Ecto neural progenitor cell (in vitro differentiated cells): ENCODE measurements around the gene VCL.

ENCODE experiments used
- DNase-seq: peaks from one replicate; pipeline ENCODE4 v3.0.0-alpha.2; 2018; ENCODE audit warnings: low spot score

The VCL gene

DNA sequence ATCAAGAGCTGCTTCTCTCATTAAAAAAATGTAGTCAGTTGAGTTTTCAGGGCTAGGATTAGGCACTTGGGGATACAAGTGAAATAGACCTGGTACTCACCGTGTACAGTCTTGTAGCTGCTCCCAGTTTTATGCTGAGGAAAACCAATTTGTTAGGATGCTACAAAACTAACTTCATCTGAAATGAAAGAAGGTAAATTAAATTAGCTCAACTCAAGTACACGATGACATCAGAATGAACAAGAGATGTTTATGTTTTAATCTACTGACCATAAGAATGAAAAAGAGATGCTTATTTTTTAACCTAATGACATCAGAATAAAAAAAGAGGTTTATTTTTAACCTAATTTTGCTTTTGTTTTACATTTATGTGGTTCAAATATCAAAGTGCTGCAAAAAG is 79.0 kb downstream of the VCL start:
- DNase-seq, result no peak

GRCh38 chr10:74077416-74077815 is 79.5 kb downstream of the VCL start:
- DNase-seq, result no peak

DNA sequence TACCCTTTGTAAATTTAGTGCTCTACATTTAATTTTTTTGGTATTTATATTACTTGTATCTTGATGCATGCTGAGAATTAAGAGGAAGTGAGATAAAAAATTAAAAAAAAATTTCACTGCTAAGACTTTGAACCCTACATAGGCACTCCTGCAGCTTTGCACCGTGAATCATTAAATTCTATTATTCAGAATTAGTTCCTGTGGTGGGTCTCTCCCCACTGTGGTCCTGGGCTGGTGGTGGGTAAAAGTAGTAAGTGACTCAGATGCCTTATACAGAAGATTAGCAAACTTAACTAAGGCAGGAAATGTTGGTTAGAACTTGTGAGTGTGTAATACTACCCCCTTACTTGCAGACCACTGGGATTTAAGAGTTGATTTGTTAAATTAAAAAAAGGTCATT is 80.1 kb downstream of the VCL start:
- DNase-seq, result no peak

- DNase-seq, result no peak
These were observed 81.4 kb downstream of the VCL start for GRCh38 chr10:74079028-74079935.

DNA sequence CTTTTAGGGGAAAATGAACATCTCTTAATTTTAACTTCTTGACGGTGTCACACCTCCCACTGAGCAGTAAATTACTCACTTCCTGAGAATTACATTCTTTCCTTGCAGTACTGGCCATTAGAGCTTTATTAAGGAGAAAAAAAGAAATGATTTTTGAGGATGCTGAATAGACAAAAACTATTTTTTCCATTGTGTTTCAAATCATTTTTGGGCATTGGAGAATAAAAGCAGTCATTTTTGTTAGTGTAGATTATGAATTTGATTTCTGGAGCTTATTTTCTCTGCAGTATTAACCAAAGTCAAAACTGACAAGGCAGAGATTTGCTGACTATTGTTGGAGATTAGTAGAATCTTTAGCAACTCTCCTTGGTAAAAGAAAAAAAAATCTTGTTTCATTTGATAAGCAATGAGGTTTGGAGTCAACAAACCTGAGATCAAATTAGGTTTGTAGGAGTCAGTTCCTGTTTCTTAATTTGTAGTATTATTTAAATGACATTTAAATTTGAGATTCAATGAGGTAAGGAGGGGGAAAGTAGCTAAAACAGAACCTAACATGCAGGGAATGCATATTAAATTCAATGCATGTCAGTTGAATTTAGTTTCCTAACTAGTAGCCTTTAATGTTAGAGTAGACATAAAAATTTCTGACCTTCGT is 82.1 kb downstream of the VCL start:
- DNase-seq, result no peak

DNA sequence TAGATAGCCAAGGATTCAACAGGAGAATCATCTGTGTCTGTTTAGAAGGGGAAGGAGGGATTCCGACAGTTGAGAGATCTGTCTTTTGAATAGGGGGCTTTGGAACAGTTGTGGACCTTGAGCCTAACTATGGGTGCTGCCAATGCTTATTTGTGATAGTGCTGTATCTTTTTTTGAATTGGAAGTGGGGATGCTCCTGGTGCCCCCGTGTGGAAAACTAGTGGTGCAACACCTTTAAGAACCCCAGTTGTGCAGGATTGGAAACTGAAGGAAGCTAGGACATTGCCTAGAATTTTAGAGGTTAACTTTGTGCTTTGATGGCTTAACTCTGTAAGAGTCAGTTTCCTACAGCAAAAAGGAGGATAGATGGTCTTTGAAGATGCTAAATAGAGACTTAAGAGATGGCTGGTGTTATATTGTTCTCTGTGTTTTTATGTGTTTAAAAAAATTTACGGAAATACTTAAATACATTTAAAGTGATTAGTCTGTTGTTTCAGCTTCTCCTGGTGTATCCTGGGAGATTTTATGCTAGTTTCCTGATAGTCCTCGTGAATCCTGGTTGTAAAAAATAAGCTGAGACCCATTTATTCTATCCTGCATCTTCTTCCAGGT is 83.4 kb downstream of the VCL start:
- DNase-seq, result no peak

GRCh38 chr10:74081941-74082718 is 84.2 kb downstream of the VCL start:
- DNase-seq, result no peak

GRCh38 chr10:74083304-74083703 is 85.4 kb downstream of the VCL start:
- DNase-seq, result no peak

GRCh38 chr10:74084955-74085354 is 87.0 kb downstream of the VCL start:
- no peak for DNase-seq

GRCh38 chr10:74086317-74086716 is 88.4 kb downstream of the VCL start:
- no peak for DNase-seq

DNA sequence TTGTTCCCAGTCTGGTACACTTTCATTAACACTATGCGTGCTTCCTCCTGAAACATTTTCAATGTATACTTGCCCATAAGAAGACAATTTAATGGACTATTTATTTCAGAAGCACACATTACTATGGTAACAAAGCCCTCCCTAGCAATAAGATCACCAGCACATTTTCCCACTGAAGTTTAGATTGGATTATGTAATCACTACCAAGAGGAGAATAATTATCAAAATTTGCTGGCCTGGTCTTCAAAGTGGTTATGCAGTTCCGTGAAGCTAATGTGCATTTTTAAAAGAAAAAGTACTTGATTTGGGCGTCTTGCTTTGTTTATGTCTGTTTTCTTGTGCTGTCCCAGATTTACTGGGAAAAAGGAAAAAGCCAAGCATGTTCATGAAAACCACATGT is 90.8 kb downstream of the VCL start:
- DNase-seq, result no peak

DNA sequence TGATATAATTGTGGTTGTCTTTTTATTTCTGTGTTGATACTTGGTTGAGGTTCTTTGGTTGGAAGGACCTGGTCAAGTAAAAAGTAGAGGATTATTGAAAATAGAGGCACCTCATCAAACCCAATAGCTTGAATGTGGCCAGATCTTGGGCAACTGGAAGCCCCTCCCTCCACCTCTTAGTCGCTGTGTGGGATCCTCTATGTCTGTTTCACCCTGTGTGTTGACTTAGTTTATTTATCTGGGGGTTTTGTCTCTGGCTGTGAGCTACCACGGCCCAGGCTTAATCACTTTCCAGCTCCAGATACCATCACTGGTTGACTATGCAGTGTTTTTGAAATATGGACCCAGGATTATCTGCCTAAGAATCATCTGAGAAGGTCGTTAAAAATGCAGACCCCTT is 94.5 kb downstream of the VCL start:
- no peak for DNase-seq

DNA sequence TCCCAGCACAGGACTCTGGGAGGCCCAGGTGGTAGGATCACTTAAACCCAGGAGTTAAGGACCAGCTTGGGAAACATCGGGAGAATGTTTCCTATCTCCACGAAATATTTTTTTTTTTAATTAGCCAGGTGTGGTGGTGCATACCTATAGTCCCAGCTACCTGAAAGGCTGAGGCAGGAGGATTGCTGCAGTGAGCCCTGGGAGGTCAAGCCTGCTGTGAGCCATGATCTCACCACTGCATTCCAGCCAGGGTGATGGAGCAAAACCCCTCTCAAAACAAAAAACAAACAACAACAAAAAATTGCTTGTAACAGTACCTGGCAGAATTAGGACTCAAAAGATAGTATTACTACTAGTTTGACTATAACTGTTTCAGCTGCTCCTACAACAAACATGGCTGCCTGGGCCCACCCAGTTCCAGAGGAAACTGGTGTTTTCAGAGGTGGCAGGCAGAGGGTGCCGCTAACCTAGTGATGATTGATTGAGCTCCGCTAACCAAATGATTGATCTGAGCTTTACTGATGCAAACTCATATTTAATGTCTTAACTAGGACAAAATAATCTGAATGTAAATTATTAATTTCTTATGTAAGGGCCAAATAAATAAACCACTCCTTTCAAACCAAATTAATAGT is 95.7 kb downstream of the VCL start:
- no peak for DNase-seq

- DNase-seq, result no peak
These were observed 96.3 kb downstream of the VCL start for GRCh38 chr10:74094231-74094630.

DNA sequence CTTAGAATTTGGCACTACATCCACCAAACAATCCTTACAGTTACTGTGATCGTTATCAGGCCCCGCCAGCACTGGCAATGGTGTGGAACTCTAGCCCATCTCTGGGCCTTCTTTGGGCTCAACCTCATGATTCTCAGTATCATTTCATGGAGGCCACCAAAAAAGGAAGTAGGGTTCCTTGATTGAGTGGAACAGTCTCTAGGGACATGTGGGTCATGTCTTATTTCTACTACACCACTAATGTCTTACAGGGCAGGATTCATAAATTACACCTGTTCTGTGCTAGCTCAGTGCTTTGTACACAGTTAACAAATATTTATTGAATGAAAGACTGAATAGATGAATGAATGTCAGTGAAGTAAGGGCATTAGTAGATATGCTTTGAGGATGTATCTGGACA is 98.9 kb downstream of the VCL start:
- DNase-seq, result no peak

DNA sequence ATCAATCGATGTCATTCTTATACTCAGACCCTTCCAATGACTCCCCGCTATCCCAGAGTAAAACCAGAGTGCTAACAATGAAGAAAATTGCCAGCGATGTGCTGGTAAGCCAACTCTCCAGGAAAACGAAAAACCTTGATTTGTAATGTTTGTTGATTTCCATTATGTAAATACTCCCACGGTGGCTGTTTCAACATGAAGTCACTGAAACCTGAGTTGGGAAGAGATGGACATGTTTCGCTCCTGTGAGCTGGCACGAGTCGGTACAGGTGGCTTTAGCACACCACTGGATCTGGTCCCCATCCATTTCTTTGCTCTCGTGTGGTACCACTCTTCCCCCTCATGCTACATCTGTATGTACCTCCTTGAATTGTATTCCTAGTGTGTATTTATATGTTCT is 99.9 kb downstream of the VCL start:
- no peak for DNase-seq

DNA sequence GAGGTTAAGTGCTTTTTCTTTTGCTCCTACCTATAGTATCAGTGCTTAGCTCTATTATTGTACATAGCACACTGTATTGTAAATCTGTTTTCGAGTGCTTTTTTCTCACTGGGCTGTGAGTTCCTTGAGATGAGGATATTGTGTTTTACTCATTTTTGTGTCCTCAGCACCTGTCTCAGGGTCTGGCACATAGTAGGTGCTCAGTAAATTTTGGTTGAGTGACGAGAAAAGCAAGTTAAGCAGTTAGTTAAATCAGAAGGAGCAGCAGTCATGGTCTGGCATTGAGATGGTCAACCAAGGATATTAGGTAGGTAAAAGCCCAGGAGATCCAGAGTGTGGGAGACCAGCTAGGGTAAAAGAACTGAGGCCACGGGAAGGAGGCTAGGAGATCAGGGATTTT is 101.5 kb downstream of the VCL start:
- DNase-seq, result no peak

DNA sequence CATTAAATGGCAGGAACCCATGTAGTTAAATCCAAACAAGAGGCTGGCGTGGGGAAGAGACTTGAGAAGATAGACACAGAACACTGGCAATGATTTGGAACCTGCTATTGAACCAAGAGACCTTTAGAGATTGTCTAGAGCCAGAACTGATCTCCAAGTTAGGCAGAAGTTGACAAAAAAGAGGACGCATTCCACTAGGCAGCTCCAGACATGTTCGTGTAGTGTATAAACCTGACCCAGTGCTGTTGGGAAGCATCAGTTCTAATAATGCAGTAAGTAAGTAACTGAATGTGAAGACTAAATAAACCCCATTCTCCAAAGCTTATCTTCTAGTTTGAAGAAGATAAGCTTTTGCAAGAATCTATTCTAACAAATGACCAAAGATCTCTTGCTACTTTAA is 101.9 kb downstream of the VCL start:
- DNase-seq, result no peak

- no peak for DNase-seq
These were observed 105.8 kb downstream of the VCL start for GRCh38 chr10:74103560-74104258.

DNA sequence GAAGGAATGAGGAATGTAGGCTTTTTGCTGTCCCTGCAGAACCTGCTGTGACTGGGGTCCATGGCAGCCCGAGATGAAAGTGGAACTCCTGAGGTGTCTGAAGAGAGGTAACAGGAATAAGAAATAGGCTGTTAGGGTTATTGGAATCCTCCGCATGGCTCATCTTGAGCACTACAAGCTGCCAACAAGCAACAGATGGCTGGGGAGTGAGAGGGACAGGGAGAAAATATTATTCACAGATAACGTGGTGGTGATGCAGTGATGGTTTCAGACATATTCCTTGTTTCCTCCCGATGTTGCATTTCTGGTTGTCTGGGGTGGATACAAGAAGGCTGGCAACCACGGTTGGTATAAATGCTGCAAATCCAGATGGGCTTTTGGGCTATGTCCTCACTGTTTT is 106.6 kb downstream of the VCL start:
- DNase-seq, result no peak

DNA sequence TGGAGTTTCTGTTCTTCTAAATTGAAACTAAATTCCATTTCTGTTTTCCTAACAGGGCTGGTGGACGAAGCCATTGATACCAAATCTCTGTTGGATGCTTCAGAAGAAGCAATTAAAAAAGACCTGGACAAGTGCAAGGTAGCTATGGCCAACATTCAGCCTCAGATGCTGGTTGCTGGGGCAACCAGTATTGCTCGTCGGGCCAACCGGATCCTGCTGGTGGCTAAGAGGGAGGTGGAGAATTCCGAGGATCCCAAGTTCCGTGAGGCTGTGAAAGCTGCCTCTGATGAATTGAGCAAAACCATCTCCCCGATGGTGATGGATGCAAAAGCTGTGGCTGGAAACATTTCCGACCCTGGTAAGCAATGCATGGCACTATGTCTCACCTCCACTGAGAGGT is 107.1 kb downstream of the VCL start:
- no peak for DNase-seq
